Activated naive CD8-positive, alpha-beta T cell treated with anti-CD3 and anti-CD28 coated beads for 36 hours (primary cell): ENCODE measurements around the gene KAT8. TPM values are rescaled to one million over a fixed set of nuclear protein-coding genes. Genes with fewer than 3 reads are reported as not detected.

ENCODE experiments used
- DNase-seq: peaks from one replicate; pipeline ENCODE4 v3.0.0; 2021
- H3K27ac Mint-ChIP-seq: one replicate; pipeline ENCODE4 v1.8.0; 2022; ENCODE audit warnings: mild to moderate bottlenecking, moderate library complexity, mixed read lengths
- H3K27me3 Mint-ChIP-seq: one replicate; pipeline ENCODE4 v1.8.0; 2022; ENCODE audit warnings: mild to moderate bottlenecking, mixed read lengths
- H3K36me3 Mint-ChIP-seq: one replicate; pipeline ENCODE4 v1.8.0; 2021; ENCODE audit warnings: mild to moderate bottlenecking, mixed read lengths
- H3K4me1 Mint-ChIP-seq: one replicate; pipeline ENCODE4 v1.8.0; 2021; ENCODE audit warnings: mixed read lengths
- H3K4me3 Mint-ChIP-seq: one replicate; pipeline ENCODE4 v1.8.0; 2022; ENCODE audit warnings: mild to moderate bottlenecking, moderate library complexity, mixed read lengths
- H3K9me3 Mint-ChIP-seq: one replicate; pipeline ENCODE4 v1.8.0; 2022; ENCODE audit warnings: mixed read lengths
- total RNA-seq, 2 experiments: library from RNA; stranded (reverse); gene quantifications; one replicate each; pipeline ENCODE4 v1.2.3, GENCODE V29; 2021

KAT8 gene
- total RNA-seq, result 10 to 100 TPM; 48.9 to 49.9 TPM

DNA sequence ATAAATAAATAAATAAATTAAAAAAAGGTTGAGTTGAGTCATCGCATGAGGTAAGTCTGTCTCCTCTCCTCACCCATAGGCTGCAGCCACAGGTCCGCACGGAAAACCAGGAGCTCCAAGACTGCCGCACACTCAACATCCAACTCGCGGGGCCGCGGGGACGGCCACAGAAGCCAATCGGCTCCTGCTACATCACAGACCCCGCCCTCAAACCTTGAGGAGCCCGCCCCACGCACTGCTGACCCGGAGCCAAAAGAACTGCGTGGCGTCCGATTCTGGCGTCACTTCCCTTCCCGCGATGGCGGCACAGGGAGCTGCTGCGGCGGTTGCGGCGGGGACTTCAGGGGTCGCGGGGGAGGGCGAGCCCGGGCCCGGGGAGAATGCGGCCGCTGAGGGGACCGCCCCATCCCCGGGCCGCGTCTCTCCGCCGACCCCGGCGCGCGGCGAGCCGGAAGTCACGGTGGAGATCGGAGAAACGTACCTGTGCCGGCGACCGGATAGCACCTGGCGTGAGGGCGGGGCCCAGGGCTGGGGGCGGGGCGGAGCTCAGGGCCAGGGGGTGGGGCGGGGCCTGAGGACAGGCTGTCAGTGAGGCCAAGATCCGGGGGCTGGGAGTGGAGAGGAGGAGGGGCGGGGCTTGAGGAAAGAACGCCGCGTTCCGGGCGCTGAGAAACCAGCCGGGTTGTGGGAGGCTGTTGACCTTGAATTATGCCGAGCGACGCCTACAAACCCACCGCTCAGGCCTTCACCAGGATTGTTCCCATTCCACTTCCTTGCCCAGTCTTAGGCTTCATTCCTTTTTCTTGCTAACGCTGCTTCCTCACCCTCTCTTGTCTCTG, at the start of gene KAT8:
KAT8 (plus strand) TSS at position 281 of the 839 bp plus-strand sequence; CDS start at position 299, 18 bp downstream.
- Mint-ChIP-seq H3K4me1 (peaks cover 17% of the 10 kb centered on the region), H3K36me3 (peaks cover 20% of the 10 kb centered on the region), H3K27ac (peak within 1 kb of the TSS; percentile 86), H3K4me3 (peak within 1 kb of the TSS; percentile 90), H3K9me3 (no peaks in the 10 kb centered on the region), H3K27me3 (no peaks in the 10 kb centered on the region)
- peak; percentile 97 for DNase-seq

DNA sequence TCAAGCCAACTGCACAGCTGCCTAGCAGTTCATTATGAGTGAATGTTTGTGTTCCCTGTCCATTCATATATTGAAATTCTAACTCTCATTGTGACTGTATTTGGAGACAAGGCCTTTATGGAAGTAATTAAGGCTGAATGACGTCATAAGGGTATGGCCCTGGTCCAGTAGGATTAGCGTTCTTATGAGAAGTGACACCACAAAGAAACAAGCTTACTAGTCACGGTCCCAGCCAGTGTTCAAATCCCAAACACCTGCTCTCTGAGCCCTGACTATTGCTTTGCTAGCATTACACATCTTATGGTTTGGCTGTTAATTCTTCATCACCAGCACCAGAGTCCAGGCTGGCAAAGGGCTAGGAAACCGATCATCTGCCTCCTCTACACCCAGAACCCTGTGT, 45.6 kb upstream of the KAT8 start:
- DNase-seq, result no peak
- H3K4me1 Mint-ChIP-seq, result peaks cover 30% of the 10 kb centered on the region
- peak overlapping the region; percentile 98 for H3K4me3 Mint-ChIP-seq
- peak overlapping the region; percentile 96 for H3K27ac Mint-ChIP-seq
- peaks cover 14% of the 10 kb centered on the region for H3K36me3 Mint-ChIP-seq
- no peaks in the 10 kb centered on the region for H3K27me3 Mint-ChIP-seq
- no peaks in the 10 kb centered on the region for H3K9me3 Mint-ChIP-seq

DNA sequence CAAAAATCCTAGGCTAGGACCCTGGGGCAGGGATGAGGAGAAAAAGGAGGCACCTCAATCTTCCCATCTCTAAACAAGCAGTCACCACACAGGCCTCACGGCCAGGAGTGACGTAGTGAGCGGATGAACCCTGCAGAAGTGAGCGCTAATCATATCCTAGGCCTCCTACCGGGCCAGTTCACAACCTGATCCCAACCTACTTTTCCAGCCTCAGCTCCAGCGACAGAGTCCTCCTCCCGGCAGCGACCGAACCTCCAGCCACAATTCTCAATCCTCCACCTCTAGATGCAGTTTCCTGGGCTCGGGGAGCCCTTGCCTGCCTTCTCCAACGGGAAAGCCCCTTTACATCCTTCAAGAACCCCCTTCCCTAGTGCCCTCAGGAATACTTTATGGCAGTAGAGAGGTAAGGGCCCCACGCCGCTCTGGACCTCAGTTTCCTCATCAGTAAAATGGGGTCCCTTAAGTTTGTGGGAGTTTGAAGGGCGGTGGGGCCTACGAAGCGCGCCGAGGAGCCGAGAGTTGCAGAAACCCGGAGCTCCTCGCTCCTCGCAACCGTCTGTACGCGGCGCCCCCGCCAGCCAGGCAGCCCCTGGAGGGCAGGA, 44.8 kb upstream of the KAT8 start:
- H3K27ac Mint-ChIP-seq, result peak overlapping the region; percentile 96
- peaks cover 30% of the 10 kb centered on the region for H3K4me1 Mint-ChIP-seq
- H3K27me3 Mint-ChIP-seq, result no peaks in the 10 kb centered on the region
- H3K4me3 Mint-ChIP-seq, result peak overlapping the region; percentile 98
- peaks cover 15% of the 10 kb centered on the region for H3K36me3 Mint-ChIP-seq
- H3K9me3 Mint-ChIP-seq, result no peaks in the 10 kb centered on the region
- DNase-seq, result no peak

DNA sequence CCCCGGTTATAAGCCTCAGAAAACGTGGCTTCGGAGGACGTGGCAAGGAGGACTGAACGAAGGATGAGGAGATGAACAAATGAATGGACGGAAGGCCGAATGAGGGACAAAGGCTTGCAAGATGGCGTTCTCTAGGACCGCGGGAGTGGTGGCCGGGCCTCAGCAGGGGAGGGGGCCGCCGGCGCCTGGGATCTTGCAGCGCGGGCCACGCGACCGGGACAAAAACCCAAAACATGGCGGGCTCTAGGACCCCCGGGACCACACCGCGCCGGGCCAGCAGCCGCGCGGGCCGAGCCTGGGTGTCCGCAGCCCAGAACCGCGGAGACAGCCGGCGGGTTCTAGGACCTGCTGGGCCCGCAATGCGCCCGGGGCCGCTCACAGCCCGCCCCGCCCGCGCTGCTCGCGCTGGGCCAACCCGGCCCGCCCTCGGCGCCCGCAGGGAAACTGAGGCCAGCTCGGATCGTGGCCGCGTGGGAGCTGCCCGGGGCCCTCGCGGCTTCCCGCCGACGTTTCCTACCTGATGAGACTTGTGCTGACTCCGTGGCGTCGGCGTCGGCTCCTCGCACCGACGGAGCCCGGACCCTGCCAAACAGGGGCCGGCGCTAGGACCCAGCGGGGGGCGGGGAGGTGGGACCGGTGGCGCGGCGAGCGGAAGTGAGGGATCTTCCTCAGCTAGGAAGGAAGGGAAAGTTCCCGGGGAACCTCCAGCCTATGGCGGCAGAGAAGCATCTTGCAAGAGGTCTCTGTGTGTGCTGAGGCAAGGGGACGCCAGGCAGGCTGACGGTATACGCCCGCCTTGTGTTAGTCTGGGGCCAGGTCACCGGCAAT, 44.1 kb upstream of the KAT8 start:
- Mint-ChIP-seq H3K27ac (peak overlapping the region; percentile 96), H3K9me3 (no peaks in the 10 kb centered on the region), H3K4me3 (peak overlapping the region; percentile 98), H3K27me3 (no peaks in the 10 kb centered on the region), H3K4me1 (peaks cover 34% of the 10 kb centered on the region), H3K36me3 (peaks cover 21% of the 10 kb centered on the region)
- peak; percentile 90 for DNase-seq

DNA sequence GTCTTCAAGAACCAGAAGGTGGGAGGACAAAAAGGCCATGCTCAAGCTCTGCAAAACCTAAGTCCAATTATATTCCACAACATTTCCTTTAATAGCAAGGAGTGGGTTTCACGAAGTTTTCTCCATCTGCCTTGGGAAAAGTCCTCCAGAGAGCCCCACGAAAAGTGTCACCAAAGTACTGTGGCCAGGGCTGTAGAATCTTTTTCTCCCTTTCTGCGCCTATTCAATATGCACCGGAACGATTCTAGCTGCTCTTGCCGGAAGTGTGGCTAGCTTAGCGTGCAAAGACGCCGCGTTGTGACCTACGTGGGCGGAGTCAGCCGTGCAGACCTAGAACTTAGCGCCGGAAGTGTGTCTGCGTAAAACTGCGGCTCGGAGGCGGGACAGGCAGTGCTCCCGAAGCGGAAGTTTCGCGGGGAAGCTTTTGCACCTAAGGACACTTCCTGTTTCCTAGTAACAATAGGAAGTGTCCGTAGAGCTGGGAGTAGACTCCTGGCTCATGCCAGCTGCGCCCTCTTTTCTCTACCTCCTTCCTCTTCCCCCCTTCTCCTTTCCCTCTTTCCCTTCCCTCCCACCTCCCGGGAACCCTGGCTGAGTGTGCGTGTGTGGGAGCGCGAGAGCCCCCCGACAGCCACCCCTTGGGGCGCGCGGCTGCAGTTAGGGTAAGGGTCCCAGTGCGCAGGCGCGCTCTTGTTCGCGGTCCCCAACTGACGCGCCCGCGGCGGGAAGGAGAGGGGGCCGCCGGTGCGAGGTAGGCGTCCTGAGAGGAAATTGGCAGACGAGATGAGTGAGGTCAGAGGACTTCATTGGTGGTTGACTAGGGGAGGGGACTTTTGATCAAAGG, 43.3 kb upstream of the KAT8 start, which contains the start of the genes ZNF646 and ZNF668:
ZNF646 (plus strand) TSS at position 453 of the 844 bp plus-strand sequence. CDS start 1,903 bp downstream, outside the sequence.
ZNF668 (minus strand) TSS at position 271 of the 844 bp plus-strand sequence. CDS start 9,781 bp downstream, outside the sequence.
- Mint-ChIP-seq H3K36me3 (peaks cover 21% of the 10 kb centered on the region), H3K27me3 (no peaks in the 10 kb centered on the region), H3K9me3 (no peaks in the 10 kb centered on the region), H3K27ac (peak within 1 kb of the TSS; percentile 96), H3K4me3 (peak within 1 kb of the TSS; percentile 98), H3K4me1 (peaks cover 29% of the 10 kb centered on the region)
- DNase-seq, result peak; percentile 98

DNA sequence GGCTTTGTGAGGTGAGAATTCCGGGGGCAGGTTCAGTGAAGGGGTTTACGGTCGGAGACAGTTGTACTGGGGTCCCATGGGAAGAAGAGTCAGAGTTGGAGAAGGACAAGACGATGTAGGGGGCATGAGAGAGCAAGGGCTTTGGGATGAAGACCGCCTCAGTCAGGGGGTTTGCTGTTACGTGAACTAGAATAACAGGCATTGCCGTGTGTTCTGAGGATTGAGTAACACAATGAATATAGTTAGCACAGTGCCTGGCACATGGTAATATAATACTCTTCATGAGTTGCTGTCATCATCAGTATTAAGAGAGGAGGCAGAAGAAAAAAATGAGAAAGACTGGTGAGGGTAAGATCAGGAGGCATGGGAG, 42.7 kb upstream of the KAT8 start:
- Mint-ChIP-seq H3K27me3 (no peaks in the 10 kb centered on the region), H3K9me3 (no peaks in the 10 kb centered on the region), H3K4me1 (peaks cover 30% of the 10 kb centered on the region), H3K4me3 (peak overlapping the region; percentile 93), H3K36me3 (peaks cover 24% of the 10 kb centered on the region), H3K27ac (peak overlapping the region; percentile 95)
- DNase-seq, result no peak

DNA sequence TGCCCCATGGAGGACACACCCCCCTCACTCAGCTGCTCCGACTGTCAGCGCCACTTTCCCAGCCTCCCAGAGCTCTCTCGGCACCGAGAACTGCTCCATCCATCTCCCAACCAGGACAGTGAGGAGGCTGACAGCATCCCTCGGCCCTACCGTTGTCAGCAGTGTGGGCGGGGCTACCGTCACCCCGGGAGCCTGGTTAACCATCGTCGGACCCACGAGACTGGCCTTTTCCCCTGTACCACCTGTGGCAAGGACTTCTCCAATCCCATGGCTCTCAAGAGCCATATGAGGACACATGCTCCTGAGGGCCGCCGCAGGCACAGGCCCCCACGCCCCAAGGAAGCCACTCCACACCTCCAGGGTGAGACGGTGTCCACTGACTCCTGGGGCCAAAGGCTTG, 41.1 kb upstream of the KAT8 start:
- H3K4me1 Mint-ChIP-seq, result peaks cover 34% of the 10 kb centered on the region
- H3K4me3 Mint-ChIP-seq, result peak overlapping the region; percentile 22
- peak overlapping the region; percentile 48 for H3K27ac Mint-ChIP-seq
- DNase-seq, result no peak
- no peaks in the 10 kb centered on the region for H3K27me3 Mint-ChIP-seq
- peaks cover 25% of the 10 kb centered on the region for H3K36me3 Mint-ChIP-seq
- no peaks in the 10 kb centered on the region for H3K9me3 Mint-ChIP-seq

DNA sequence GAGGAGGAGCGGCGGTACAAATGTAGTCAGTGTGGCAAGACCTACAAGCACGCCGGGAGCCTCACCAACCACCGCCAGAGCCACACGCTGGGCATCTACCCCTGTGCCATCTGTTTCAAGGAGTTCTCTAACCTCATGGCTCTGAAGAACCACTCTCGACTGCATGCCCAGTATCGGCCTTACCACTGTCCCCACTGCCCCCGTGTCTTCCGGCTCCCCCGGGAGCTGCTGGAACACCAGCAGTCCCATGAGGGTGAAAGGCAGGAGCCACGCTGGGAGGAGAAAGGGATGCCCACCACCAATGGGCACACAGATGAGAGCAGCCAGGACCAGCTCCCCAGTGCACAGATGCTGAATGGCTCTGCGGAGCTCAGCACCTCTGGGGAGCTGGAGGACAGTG, 40.4 kb upstream of the KAT8 start:
- Mint-ChIP-seq H3K4me1 (peaks cover 29% of the 10 kb centered on the region), H3K27ac (no peak overlapping the region), H3K27me3 (no peaks in the 10 kb centered on the region), H3K36me3 (peaks cover 25% of the 10 kb centered on the region), H3K9me3 (no peaks in the 10 kb centered on the region), H3K4me3 (no peak overlapping the region)
- no peak for DNase-seq

DNA sequence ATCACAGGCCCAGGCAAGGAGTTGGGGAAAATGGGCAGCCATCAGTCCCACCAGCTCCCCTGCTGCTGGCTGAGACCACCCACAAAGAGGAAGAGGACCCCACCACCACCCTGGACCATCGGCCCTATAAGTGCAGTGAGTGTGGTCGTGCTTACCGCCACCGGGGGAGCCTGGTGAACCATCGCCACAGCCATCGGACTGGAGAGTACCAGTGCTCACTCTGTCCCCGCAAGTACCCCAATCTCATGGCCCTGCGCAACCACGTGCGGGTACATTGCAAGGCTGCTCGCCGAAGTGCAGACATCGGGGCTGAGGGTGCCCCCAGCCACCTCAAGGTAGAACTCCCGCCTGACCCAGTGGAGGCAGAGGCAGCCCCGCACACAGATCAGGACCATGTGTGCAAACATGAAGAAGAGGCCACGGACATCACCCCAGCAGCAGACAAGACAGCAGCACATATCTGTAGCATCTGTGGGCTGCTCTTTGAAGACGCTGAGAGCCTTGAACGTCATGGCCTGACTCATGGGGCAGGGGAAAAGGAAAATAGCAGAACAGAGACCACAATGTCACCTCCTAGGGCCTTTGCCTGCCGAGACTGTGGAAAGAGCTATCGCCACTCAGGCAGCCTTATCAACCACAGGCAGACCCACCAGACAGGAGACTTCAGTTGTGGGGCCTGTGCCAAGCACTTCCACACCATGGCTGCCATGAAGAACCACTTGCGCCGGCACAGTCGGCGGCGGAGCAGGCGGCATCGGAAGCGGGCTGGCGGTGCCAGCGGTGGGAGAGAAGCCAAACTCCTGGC, 39.7 kb upstream of the KAT8 start:
- no peak overlapping the region for H3K4me3 Mint-ChIP-seq
- H3K27ac Mint-ChIP-seq, result no peak overlapping the region
- H3K9me3 Mint-ChIP-seq, result no peaks in the 10 kb centered on the region
- peaks cover 20% of the 10 kb centered on the region for H3K36me3 Mint-ChIP-seq
- peaks cover 27% of the 10 kb centered on the region for H3K4me1 Mint-ChIP-seq
- H3K27me3 Mint-ChIP-seq, result no peaks in the 10 kb centered on the region
- no peak for DNase-seq

DNA sequence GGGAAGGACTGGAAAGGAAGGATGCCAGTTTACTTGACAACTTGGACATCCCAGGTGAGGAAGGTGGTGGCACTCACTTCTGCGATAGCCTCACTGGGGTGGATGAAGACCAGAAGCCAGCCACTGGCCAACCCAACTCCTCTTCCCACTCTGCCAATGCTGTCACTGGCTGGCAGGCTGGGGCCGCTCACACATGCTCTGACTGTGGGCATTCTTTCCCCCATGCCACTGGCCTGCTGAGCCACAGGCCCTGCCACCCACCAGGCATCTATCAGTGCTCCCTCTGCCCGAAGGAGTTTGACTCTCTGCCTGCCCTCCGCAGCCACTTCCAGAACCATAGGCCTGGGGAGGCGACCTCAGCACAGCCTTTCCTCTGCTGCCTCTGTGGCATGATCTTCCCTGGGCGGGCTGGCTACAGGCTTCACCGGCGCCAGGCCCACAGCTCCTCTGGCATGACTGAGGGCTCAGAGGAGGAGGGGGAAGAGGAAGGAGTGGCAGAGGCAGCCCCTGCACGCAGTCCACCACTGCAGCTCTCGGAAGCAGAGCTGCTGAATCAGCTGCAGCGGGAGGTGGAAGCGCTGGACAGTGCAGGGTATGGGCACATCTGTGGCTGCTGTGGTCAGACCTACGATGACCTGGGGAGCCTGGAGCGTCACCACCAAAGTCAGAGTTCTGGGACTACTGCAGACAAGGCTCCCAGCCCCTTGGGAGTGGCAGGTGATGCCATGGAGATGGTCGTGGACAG, 38.7 kb upstream of the KAT8 start:
- peaks cover 27% of the 10 kb centered on the region for H3K4me1 Mint-ChIP-seq
- H3K4me3 Mint-ChIP-seq, result no peak overlapping the region
- no peaks in the 10 kb centered on the region for H3K27me3 Mint-ChIP-seq
- no peak overlapping the region for H3K27ac Mint-ChIP-seq
- DNase-seq, result no peak
- peaks cover 18% of the 10 kb centered on the region for H3K36me3 Mint-ChIP-seq
- no peaks in the 10 kb centered on the region for H3K9me3 Mint-ChIP-seq

DNA sequence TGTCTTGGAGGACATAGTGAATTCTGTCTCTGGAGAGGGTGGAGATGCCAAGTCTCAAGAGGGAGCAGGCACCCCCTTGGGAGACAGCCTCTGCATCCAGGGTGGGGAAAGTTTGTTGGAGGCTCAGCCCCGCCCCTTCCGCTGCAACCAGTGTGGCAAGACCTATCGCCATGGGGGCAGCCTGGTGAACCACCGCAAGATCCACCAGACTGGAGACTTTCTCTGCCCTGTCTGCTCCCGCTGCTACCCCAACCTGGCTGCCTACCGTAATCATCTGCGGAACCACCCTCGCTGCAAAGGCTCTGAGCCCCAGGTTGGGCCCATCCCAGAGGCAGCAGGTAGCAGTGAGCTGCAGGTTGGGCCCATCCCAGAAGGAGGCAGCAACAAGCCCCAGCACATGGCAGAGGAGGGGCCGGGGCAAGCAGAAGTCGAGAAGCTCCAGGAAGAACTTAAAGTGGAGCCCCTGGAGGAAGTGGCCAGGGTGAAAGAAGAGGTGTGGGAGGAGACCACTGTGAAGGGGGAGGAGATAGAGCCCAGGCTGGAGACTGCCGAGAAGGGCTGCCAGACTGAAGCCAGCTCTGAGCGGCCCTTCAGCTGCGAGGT, 38.0 kb upstream of the KAT8 start:
- Mint-ChIP-seq H3K36me3 (peaks cover 18% of the 10 kb centered on the region), H3K27me3 (no peaks in the 10 kb centered on the region), H3K4me3 (no peak overlapping the region), H3K4me1 (peaks cover 27% of the 10 kb centered on the region), H3K27ac (peak overlapping the region; percentile 48), H3K9me3 (no peaks in the 10 kb centered on the region)
- DNase-seq, result no peak

DNA sequence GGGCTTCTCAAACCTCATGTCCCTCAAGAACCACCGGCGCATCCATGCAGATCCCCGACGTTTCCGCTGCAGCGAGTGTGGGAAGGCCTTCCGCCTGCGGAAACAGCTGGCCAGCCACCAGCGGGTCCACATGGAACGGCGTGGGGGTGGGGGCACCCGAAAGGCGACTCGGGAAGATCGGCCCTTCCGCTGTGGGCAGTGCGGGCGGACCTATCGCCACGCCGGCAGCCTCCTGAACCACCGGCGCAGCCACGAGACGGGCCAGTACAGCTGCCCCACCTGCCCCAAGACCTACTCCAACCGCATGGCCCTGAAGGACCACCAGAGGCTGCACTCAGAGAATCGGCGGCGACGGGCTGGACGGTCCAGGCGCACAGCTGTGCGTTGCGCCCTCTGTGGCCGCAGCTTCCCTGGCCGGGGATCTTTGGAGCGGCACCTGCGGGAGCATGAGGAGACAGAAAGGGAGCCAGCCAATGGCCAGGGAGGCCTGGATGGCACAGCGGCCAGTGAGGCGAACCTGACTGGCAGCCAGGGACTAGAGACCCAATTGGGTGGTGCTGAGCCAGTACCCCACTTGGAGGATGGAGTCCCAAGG, 37.3 kb upstream of the KAT8 start:
- no peak overlapping the region for H3K4me3 Mint-ChIP-seq
- H3K27me3 Mint-ChIP-seq, result no peaks in the 10 kb centered on the region
- no peaks in the 10 kb centered on the region for H3K9me3 Mint-ChIP-seq
- no peak for DNase-seq
- H3K4me1 Mint-ChIP-seq, result peaks cover 24% of the 10 kb centered on the region
- H3K27ac Mint-ChIP-seq, result no peak overlapping the region
- peaks cover 13% of the 10 kb centered on the region for H3K36me3 Mint-ChIP-seq
